G401 (cell line): Measurements from ENCODE around the gene P2RY6. TPM values are rescaled to one million over a fixed set of nuclear protein-coding genes. Genes with fewer than 3 reads are reported as not detected.

Source experiments
- DNase-seq: peaks from one replicate; pipeline ENCODE4 v3.0.0-alpha.2; 2015; ENCODE audit warnings: low spot score
- in situ Hi-C: cut with HindIII; loops from 2 replicates; pipeline ENCODE4 v1.10.0; 2016; ENCODE audit warnings: low sequenced_read_pairs, mixed read lengths
- total RNA-seq: library from RNA; depleted of rRNA; stranded (reverse); fragments of >200 nt; shearing (Covaris generic); gene quantifications from 2 replicates; pipeline ENCODE4 v1.2.3, GENCODE V29; 2014

Gene P2RY6
- total RNA-seq, 1 experiment from 2014 or later, result not detected

- no peak for DNase-seq
- in situ Hi-C loops, result no loop called here
These were observed 19.1 kb downstream of the P2RY6 start for GRCh38 chr11:73291196-73291595.

- DNase-seq, result no peak
These were observed 19.8 kb downstream of the P2RY6 start for GRCh38 chr11:73291781-73292524.

GRCh38 chr11:73292525-73292894, 20.4 kb downstream of the P2RY6 start:
- in situ Hi-C loops, result no loop called here
- DNase-seq, result no peak

More at GRCh38 chr11:73291781-73292524, 19.8 kb downstream of the P2RY6 start:
- in situ Hi-C loops, result no loop called here

- no peak for DNase-seq
- in situ Hi-C loops, result no loop called here
These were observed 21.3 kb downstream of the P2RY6 start for GRCh38 chr11:73293356-73293936.

GRCh38 chr11:73294604-73295003, 22.5 kb downstream of the P2RY6 start:
- in situ Hi-C loops, result no loop called here
- no peak for DNase-seq

GRCh38 chr11:73295241-73295995, 23.3 kb downstream of the P2RY6 start:
- in situ Hi-C loops, result no loop called here
- DNase-seq, result peak; percentile 35

GRCh38 chr11:73295996-73296318, 23.8 kb downstream of the P2RY6 start:
- in situ Hi-C loops, result no loop called here
- DNase-seq, result no peak

- in situ Hi-C loops, result no loop called here
- DNase-seq, result no peak
These were observed 24.5 kb downstream of the P2RY6 start for GRCh38 chr11:73296501-73297230.

- DNase-seq, result no peak
- in situ Hi-C loops, result no loop called here
These were observed 25.1 kb downstream of the P2RY6 start for GRCh38 chr11:73297231-73297590.

- no peak for DNase-seq
- in situ Hi-C loops, result no loop called here
These were observed 25.6 kb downstream of the P2RY6 start for GRCh38 chr11:73297702-73298101.

GRCh38 chr11:73298233-73298632, 26.1 kb downstream of the P2RY6 start:
- in situ Hi-C loops, result no loop called here
- no peak for DNase-seq

GRCh38 chr11:73299751-73300150, 27.6 kb downstream of the P2RY6 start:
- DNase-seq, result no peak
- in situ Hi-C loops, result no loop called here

- DNase-seq, result no peak
- in situ Hi-C loops, result no loop called here
These were observed 34.1 kb downstream of the P2RY6 start for GRCh38 chr11:73306069-73306841.

GRCh38 chr11:73306977-73307322, 34.8 kb downstream of the P2RY6 start:
- in situ Hi-C loops, result no loop called here
- DNase-seq, result no peak

GRCh38 chr11:73307323-73308002, 35.3 kb downstream of the P2RY6 start:
- in situ Hi-C loops, result no loop called here
- DNase-seq, result peak; percentile 88

GRCh38 chr11:73308003-73308960, 36.1 kb downstream of the P2RY6 start, which contains the start of gene ARHGEF17:
Gene ARHGEF17 (plus strand): TSS chr11:73308276. CDS start chr11:73308639, 363 bp downstream.
- in situ Hi-C loops, result no loop called here

More at GRCh38 chr11:73308003-73308960, 36.1 kb downstream of the P2RY6 start, which contains the start of gene ARHGEF17:
- peak; percentile 37 for DNase-seq
